ENCODE results near the gene KIAA0040.
A peak's percentile ranks its signal among the peaks of the same experiment; 100 is the strongest.

The KIAA0040 gene

GRCh38 chr1:175158170-175158591 lies 34.4 kb downstream of the KIAA0040 start:
- no peak for DNase-seq (ENCODE audit: low spot score)
- TF ChIP-seq, protein P1, sequence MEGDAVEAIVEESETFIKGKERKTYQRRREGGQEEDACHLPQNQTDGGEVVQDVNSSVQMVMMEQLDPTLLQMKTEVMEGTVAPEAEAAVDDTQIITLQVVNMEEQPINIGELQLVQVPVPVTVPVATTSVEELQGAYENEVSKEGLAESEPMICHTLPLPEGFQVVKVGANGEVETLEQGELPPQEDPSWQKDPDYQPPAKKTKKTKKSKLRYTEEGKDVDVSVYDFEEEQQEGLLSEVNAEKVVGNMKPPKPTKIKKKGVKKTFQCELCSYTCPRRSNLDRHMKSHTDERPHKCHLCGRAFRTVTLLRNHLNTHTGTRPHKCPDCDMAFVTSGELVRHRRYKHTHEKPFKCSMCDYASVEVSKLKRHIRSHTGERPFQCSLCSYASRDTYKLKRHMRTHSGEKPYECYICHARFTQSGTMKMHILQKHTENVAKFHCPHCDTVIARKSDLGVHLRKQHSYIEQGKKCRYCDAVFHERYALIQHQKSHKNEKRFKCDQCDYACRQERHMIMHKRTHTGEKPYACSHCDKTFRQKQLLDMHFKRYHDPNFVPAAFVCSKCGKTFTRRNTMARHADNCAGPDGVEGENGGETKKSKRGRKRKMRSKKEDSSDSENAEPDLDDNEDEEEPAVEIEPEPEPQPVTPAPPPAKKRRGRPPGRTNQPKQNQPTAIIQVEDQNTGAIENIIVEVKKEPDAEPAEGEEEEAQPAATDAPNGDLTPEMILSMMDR (IDR thresholded peaks at IDR 0.05; ENCODE audit: extremely low read depth, missing control alignments) = no peak

DNA sequence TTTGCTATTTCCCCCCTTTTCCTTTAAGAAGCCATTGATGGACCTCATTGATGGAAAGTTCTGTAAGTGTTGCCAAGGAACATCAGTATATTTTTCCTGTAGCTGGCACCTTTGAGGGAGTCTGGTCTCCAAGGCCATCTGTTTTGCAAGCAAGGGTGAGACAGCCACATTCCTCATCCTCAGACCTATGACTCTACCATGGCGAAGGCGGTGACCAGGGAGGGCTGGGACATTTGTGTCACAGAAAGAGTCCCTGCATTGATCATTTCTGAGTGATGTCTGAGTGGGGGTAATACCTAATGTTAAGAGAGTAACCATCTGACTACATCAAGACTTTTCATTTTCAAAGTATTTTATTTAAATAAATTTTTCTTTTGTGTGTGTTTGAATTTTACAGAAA lies 35.4 kb downstream of the KIAA0040 start:
- TF ChIP-seq, protein P1 (IDR thresholded peaks at IDR 0.05; ENCODE audit: extremely low read depth, missing control alignments) = no peak
- no peak for DNase-seq (ENCODE audit: low spot score)

GRCh38 chr1:175155936-175156335 lies 36.6 kb downstream of the KIAA0040 start:
- TF ChIP-seq, protein P1 (IDR thresholded peaks at IDR 0.05; ENCODE audit: extremely low read depth, missing control alignments) = no peak
- no peak for DNase-seq (ENCODE audit: low spot score)

DNA sequence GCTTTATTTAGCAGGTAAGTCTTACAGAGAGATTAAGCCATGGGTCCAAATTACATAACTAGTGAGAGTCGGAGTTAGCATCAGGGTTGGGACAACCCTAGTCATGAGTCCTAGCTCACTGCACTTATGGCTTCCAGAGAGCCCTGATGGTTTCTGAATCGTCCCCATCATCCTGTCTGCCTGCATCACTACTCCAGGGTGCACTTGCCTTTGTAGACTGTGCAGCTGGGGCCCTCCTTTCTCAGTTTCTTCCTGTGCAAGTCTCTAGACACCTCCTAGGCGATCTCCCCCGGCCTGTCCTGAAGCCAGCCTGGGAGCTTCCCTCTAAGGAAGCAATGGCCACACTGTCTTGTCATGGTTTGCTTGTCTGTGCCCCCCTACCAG lies 37.1 kb downstream of the KIAA0040 start:
- DNase-seq (ENCODE audit: low spot score) = no peak
- TF ChIP-seq, protein P1 (IDR thresholded peaks at IDR 0.05; ENCODE audit: extremely low read depth, missing control alignments) = no peak

DNA sequence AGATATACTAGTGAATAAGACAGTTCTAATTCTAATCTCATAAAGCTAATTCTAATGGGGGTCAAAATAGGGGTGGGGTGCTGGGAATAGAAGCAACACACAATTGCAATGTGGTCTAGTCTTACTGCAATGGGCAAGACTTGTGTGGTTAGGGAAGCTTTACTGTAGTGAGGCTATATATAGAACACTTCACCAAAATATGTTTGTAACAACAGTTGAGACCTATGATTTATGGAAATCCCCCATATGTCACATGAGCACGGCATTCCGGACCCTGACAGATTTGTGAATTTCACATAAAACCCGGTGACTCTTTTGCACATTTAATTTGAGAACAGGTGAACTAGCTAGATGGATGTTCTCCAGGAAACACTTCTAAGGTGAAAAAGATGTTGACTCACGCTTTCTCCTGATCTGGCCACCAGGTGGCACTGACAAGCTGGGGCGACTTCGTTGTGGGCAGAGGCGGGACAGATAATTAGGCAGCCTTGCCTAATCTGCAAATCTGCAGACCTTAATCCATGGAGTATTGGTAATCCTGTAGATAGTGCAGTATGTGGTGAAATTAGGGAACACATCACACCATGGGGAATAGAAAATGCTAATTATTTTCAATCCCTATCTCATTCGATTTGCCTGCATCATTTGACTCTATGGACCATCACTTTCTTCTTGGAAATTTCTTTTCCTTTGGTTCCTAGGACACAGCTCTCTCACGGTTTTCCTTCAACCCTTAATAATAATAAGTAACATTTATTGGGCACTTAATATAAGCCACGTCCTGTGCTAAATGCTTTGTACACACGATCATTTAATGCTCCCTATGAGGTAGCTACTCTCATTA lies 37.7 kb downstream of the KIAA0040 start:
- peak; percentile 59 for DNase-seq (ENCODE audit: low spot score)
- TF ChIP-seq, protein P1 (IDR thresholded peaks at IDR 0.05; ENCODE audit: extremely low read depth, missing control alignments) = peak; percentile 88

DNA sequence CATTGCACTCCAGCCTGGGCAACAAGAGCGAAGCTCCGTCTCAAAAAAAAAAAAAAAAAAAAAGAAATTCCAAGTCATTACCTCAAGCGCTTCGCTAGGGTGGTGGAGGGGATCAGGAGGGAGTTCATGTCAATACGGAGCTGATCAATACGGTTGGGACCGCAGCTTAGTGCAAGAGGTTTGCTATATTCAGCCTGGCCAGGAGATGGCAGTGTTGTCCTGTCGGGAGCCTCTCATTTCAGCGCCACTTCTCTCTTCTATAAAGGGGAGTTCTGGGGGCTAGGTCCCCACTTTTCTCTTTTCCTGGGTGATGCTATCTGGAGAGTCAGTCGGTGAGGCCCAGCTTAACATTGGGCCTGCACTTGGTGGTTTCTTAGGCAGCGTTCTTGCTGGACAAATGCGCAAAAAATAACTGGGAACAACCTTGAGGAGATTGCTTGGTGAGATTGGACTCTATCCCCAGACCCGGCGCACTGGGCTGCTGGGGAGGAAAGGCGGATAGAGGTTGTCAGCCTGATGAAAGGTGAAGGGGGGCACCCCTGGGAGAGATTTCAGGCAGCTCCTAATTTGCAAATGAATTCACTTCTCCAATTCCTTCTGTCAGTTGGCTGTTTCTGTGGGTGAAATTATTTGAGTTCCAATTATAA lies 40.4 kb downstream of the KIAA0040 start:
- TF ChIP-seq, protein P1 (IDR thresholded peaks at IDR 0.05; ENCODE audit: extremely low read depth, missing control alignments) = peak; percentile 68
- DNase-seq (ENCODE audit: low spot score) = peak; percentile 69

GRCh38 chr1:175150596-175151319 lies 41.8 kb downstream of the KIAA0040 start:
- TF ChIP-seq, protein P1 (IDR thresholded peaks at IDR 0.05; ENCODE audit: extremely low read depth, missing control alignments) = no peak
- no peak for DNase-seq (ENCODE audit: low spot score)
